HG03039 (cell line): ENCODE data around the gene TAF3.

ENCODE experiments used
- ATAC-seq: cut with Tn5 transposase; IDR thresholded peaks from one replicate; pipeline ENCODE4 v1.9.1; 2021; ENCODE audit warnings: mild to moderate bottlenecking, moderate library complexity; ENCODE audit not compliant: unreplicated experiment

TAF3 gene

GRCh38 chr10:7922707-7923106, 104.4 kb downstream of the TAF3 start:
- no peak for ATAC-seq

DNA sequence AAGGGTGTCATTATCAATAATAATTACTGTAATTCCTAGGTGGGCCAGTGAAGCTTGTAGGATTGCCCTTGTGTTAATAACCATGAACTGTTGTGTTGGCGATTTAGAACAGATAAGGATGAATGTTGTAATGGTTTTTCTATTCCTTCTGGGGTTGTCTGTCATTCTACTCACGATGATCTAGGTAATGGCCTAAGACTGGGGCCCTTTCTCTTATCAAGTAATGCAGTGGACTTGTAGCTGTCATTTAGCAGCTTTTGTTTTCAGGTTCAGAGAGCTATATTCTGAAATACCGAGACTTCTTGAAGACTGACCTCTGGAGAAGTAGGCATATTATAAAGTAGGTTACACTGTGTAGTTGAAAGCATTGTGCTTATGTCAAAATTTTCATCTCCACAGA, 110.2 kb downstream of the TAF3 start:
- ATAC-seq = no peak

DNA sequence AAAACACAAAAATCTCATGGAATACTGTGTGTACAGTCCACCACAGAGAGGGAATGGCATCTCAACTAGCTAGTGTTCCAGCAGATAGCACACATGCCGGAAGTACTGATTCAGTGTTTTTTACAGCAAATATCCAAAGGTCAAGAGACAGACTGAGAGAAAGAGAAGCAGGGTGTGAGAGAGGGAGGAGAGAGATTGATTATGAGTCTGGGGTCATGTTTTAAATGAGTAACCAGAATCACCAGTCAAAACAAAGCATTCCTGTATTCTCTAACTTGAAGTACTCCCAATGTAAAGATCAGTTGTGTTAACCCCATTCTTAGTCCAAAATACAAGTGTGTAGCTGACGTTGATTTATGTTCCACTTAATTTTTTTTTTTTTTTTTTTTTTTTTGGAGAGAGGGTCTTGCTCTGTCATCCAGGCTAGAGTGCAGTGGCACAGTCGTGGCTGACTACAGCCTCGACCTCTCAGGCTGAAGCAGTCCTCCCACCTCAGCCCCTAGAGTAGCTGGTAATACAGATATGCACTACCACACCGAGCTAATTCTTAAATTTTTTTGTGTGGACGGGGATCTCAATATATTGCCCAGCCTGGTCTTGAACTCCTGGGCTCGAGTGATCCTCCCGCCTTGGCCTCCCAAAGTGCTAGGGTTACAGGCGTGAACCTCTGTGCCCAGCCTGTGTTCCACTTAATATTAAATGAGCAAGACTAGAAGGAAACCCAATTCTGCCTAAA, 114.2 kb downstream of the TAF3 start:
- ATAC-seq = no peak

- no peak for ATAC-seq
These were observed 115.0 kb downstream of the TAF3 start for GRCh38 chr10:7933262-7933661.

- ATAC-seq = no peak
These were observed 115.5 kb downstream of the TAF3 start for GRCh38 chr10:7933757-7934156.

- no peak for ATAC-seq
These were observed 119.1 kb downstream of the TAF3 start for GRCh38 chr10:7937315-7937945.

GRCh38 chr10:7941576-7941975, 123.3 kb downstream of the TAF3 start:
- no peak for ATAC-seq

GRCh38 chr10:7942316-7942715, 124.0 kb downstream of the TAF3 start:
- ATAC-seq = no peak

- no peak for ATAC-seq
These were observed 124.6 kb downstream of the TAF3 start for GRCh38 chr10:7942859-7943258.

DNA sequence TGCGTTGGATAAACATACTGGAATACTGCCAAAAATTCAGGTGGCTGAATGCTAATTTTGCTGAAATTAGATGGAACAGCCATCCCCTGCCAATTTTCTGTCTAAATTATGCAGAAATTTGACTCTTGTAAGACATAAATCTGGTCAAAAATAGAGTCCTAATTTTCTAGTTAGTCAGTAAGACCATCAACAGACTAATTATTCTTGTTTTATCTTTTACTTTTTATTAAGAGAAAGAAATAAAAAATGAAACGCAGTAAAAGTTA, 125.8 kb downstream of the TAF3 start:
- no peak for ATAC-seq

DNA sequence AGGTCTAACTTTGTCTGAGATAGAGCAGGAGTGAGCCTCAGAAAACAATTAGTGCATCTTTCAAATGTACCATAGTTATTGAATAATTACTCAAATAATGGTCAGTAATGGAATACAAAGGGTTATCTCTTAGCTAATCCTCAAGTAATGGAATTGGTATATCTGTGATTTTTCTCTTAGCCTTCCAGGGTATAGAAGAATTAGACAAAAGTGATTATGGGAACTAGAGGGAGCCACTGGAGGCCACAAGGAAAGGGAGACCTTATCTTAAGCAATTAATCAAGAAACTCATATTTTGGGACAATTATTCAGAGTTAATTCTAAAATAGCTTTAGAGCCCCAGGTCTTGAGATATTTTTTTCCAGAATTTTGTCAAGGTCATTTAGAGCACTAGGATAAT, 126.2 kb downstream of the TAF3 start:
- ATAC-seq = no peak

DNA sequence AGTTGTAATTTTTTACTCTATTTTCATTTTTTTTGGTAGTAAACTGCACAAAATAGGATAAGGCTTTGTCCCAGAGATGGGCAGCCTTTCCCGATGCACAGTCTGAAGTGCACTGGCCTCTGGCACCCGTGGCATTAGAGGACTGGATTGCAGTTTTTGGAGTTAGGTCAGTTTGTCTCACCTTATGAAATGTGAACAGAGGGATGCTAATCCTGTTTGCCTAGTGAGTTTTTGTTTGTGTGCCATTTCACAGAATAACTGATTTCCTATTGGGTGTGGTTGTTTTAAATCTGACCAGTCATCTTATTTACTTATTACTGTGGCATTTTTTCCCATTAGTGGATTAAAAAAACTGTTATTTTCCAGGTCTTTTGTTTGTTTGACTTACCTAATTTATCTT, 126.7 kb downstream of the TAF3 start:
- ATAC-seq = no peak

GRCh38 chr10:7945469-7946187, 127.3 kb downstream of the TAF3 start:
- ATAC-seq = no peak

DNA sequence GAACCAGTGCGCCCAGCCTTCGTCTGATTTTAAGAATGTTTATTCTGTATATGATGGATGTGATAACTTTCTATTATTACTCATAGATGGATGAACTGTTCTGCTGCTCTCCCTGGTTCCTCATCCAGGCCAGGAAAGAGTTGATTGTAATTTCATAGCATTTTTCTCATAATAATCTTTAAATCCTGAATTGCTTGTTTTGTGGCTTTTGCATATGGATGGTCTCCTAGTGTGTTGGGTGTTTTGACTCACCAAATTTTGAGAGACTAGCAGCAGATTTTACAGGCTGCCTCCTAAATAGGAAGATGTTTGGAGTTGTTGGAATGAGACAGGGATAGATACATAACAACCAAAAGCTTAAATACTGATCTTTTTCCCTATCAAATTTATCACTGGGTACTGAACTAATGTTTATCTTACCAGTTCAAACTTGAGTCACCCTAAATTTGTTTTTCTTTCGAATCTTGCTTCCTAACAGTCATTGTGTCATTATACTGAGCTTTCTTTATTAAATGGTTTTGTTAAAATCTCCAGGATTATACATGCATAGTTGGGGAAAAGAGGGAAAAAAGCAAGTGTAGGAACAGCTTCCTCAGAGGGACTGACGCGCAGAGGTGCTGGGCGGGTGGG, 130.2 kb downstream of the TAF3 start:
- no peak for ATAC-seq

GRCh38 chr10:7950981-7951847, 132.9 kb downstream of the TAF3 start:
- no peak for ATAC-seq

- ATAC-seq = no peak
These were observed 134.0 kb downstream of the TAF3 start for GRCh38 chr10:7952266-7952665.

DNA sequence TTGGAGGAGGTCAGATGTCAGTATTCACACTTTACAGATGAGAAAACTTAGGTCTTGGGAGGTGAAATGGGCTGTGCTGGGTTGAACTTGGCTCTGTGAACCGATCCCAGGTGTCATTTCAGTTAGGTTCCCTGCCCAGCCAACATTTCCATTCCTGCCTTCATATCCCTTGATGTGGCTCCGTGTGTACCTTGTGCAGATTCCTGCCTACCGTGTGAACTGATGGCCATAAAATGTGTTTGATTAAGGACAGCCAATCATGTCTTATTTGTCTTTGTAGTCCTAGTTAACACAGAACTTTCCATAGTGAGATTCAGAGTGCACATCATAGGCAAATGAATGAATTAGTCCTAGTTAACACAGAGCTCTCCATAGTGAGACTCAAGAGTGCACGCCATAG, 135.1 kb downstream of the TAF3 start:
- ATAC-seq = no peak

GRCh38 chr10:7955446-7955845, 137.1 kb downstream of the TAF3 start:
- no peak for ATAC-seq

- ATAC-seq = peak; percentile 82
These were observed 138.2 kb downstream of the TAF3 start for GRCh38 chr10:7956508-7956907.

DNA sequence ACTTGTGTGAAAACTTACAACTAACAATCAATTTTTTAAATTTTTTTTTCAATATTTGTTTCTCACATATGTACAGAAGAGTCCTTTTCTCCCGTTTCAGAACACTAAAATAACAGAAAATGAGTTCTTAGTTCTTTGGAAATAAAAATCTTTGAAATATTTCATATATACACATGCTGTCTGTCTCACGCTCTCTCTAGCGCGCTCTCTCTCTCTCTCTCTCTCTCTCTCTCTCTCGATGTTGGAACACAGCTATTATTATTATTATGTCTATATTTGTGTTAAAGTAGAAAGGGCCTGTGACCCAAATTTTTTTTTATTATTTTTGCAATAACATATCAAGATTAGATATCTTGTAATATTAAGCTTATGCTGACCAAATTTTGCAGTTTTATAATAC, 139.3 kb downstream of the TAF3 start:
- ATAC-seq = no peak

- ATAC-seq = no peak
These were observed 140.1 kb downstream of the TAF3 start for GRCh38 chr10:7958442-7958841.
